HS-27A (cell line): ENCODE results near the gene WWOX.

Source experiments
- DNase-seq: peaks from one replicate; pipeline ENCODE4 v3.0.0-alpha.2; 2012; ENCODE audit warnings: low read depth, missing footprints

Gene WWOX

GRCh38 chr16:78146807-78147206 is 47.4 kb downstream of the WWOX start:
- no peak for DNase-seq

DNA sequence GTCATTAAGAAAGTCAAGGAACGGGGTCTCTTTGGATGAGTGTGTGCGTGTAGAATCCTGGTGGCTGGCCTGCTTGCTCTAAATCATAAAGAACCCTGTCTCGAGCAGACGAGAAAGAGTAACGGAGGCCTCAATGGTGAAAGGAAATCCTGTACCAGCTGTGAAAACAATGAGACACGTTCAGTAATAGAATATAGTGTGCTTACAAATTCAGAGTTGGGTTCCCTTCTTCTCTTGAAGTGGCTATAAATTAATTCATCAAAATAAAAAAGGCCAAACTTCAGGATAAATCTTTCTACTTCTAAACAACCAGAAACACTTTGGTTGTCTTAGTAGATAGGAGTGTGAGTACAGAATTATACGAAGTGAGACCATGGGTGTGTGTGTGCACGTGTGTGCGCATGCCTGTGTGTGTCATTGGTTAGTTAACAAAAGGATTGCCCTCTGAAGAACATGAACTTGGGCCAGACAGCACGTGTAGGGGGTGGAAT is 48.5 kb downstream of the WWOX start:
- no peak for DNase-seq

- DNase-seq: no peak
Observed at GRCh38 chr16:78150233-78150632, 50.8 kb downstream of the WWOX start.

GRCh38 chr16:78154729-78155461 is 55.4 kb downstream of the WWOX start:
- DNase-seq: no peak

- DNase-seq: no peak
Observed at GRCh38 chr16:78155791-78156345, 56.4 kb downstream of the WWOX start.

GRCh38 chr16:78161023-78161729 is 61.7 kb downstream of the WWOX start:
- DNase-seq: no peak

- no peak for DNase-seq
Observed at GRCh38 chr16:78163772-78164670, 64.6 kb downstream of the WWOX start.

- no peak for DNase-seq
Observed at GRCh38 chr16:78170494-78170933, 71.1 kb downstream of the WWOX start.

DNA sequence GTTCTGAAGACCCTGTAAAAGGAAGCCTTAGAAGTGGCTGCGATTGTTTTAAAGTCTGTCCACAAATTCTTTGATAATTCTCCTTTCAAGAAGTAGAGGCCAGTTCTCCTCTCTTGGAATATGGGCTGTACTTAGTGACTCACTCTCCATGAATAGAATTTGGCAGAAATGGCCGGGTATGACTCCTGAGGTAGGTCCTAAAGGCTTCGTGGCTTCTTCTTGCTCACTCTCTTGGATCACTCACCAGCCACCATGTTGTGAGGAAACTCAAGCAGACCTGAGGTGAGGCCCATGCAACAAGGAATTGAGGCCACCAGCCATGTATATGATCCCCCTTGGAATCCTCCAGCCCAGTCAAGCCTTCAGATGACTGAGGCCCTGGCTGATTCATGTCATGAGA is 75.8 kb downstream of the WWOX start:
- DNase-seq: no peak

DNA sequence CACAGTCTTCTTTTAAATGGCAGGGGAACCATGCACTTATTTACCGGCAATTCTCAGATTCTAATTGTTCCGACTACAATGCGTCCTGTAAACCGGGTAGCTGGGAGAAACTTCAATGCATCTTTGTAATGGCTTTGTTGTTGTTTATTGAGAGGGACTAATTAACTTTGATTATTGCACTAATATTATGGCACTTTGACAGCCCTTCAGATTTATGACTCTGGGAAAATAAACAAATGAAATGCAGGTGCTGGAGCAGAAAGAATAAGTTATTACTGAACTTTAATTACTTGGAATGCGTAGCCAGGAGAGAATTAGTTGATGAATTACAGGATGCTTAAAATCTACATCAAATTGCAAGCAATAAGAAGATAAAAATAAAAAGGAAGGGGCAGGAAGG is 77.0 kb downstream of the WWOX start:
- DNase-seq: no peak

DNA sequence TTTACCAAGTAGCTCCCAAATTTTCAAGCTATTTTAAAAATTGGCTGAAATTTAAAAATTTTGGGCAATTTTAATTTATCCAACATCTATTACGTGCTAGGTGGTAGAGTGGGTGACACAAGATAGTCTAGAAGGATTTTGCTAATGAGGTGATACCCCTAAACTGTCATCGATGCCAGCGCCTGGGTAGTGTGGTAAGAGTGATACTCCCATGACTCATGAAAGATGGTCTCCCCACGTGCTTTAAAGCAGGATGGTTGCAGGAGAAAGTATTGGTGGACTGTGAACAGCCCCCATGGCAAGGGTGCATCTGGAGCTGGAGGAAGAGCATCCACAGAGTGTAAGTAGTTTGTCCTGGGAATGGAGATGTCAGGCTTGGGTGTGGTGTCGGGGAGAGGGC is 77.8 kb downstream of the WWOX start:
- DNase-seq: no peak

DNA sequence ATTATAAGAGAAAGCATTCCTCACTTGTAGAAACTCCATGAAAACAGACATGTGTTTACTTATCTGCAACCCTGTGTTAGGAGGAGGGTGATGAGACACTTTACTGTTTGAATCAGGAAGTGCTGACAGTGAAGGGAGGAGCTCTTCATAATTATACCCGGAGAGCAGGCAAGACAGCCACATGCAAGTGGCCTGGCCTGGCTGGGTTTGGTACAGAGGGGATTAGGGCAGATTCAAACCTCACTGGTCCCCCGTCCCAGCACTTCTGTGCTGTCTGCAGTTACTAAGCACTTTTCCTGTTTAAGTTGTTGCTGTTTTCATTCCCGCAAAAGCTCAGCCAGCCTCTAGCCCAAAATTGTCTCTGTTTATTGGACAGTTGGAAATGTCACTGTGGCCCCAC is 78.5 kb downstream of the WWOX start:
- DNase-seq: no peak

DNA sequence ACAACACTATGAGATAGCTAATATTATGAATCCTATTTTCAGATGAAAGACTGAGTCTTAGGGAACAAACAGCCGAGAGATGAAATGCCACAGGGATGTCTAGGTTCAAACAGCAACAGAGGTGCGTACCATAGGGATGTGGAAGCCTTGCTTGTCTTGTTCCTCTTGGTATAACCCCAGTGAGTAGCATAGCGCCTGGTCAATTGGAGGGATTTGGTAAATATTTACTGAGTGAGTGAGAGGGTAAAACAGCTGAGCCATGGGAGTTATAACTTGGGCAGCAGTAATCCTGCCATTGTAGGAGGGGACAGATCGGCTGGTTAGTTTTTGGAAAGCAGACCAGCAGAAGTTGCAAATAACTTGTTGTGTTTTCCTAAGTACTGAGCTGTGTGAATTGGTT is 80.2 kb downstream of the WWOX start:
- no peak for DNase-seq

- no peak for DNase-seq
Observed at GRCh38 chr16:78180349-78180748, 80.9 kb downstream of the WWOX start.

- no peak for DNase-seq
Observed at GRCh38 chr16:78183437-78184237, 84.2 kb downstream of the WWOX start.

DNA sequence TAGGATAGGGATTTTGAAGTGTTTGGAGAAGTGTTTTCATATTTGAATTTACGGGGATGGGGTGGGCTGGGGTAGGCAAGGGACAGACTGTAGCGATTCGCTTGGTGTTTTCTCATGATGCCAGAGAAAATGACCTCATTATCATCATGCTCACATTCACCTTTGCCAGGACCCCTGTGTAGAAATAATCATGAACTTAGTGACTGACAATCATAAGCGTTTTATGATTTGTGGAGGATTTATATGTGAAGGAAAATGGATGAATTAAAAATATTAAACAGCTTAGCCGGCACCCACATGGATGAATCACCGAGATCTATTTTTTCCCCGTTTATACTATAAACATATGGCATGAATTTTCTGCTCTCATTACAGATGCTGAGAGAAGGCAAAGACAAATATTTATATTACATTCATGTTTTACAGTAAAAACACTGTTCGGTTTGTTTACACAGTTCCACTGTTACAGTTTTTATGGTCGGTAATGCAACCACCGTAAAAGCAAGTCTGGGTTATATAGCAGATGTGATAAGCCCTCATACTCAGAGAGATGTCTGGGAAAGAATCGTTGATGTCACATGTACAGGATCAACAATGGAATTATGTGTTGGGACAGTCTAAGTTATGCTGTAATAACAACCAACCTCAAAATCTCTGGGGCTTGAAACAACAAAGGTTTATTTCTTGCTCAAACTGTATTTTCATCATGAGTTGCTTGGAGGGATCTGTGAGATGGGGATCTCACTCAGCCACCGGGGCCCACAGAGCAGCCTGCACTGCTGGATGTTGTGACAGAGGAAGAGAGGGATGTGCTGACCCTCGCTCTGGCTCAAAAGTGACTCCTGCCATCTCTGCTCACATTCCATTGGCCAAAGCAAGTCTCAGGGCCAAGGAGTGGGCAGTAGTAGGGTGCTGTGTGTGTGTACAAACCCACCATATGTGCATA is 85.1 kb downstream of the WWOX start:
- no peak for DNase-seq

- DNase-seq: no peak
Observed at GRCh38 chr16:78189121-78189520, 89.7 kb downstream of the WWOX start.

- no peak for DNase-seq
Observed at GRCh38 chr16:78192734-78193488, 93.5 kb downstream of the WWOX start.

GRCh38 chr16:78194948-78195347 is 95.5 kb downstream of the WWOX start:
- no peak for DNase-seq
